Measurements from ENCODE around the gene NKIRAS2.
"Not testable (repeated sequence)": the region's sequence is repeated elsewhere in the genome, so short reads cannot be mapped to it uniquely, and the experiment has no call there.

Gene NKIRAS2

DNA sequence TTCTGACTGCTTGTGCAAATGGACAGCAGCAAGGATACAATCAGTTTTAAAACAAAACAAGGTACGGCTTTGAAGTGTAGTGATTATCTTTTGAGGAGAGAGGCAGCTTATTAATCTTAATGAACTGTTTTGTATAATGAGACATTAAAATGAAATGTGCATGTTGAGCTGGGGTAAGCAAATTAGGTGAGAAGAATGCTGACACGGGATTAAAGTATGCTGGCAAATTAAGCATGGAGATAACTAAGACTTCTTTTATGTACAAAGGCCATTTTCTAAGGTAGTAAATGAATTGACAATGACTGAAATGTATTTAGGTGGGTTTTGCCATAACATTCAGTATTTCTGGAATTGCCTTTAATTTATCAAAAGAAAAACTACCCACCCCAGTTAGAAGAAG, 21.4 kb upstream of the NKIRAS2 start:
- no peak for DNase-seq (ENCODE audit: low spot score)

DNA sequence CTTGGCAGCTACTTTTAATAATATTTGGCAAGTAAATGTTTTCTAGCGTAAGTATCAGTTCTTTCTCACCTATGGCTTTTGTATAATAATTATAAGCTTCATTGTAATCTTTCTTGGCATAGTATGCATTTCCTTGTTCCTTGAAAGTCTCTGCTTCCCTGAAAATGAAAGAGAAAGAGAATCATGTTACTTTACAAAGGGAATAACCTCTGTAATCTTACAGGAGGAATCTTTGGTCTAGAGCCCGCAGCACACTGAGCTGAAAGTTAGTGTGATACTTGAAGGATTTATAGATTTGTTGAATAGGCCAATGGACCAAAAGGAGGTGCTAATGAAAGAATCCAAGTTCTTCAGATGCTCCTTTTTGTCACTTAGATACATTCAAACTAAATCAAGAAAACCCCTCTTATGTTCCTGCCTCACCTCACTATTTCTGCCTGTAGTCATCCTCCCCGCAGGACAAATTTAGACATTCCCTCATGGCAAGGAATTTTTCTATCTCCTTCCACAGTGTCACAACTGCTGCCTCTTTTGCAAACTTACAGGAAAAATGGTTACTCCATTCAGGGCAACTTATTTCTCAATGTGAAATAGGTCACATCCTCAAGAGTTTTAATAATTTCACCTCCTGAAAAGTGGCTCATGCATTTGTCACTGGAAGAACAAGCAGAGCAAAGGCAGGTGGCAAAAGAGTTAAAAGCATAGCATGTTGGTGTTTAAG, 19.3 kb upstream of the NKIRAS2 start:
- no peak for DNase-seq (ENCODE audit: low spot score)

DNA sequence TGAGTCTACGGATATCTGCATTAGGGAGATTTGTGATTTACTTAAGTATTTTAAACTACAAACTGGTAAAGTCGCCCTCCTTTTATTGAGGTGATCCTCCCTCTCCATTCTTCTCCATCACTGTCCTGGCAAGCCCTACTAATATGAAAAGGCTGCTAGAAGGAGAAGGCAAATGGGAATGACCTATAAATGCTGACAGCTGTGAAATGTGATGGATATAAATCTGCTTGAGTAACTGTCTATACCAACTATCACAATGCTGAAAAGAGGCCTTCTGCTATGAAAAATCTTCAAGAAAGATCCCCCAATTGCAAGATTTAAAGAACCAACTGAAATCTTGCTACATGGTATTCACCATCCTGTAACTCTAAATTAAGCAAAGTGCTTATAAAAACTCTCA, 18.2 kb upstream of the NKIRAS2 start:
- no peak for DNase-seq (ENCODE audit: low spot score)

DNA sequence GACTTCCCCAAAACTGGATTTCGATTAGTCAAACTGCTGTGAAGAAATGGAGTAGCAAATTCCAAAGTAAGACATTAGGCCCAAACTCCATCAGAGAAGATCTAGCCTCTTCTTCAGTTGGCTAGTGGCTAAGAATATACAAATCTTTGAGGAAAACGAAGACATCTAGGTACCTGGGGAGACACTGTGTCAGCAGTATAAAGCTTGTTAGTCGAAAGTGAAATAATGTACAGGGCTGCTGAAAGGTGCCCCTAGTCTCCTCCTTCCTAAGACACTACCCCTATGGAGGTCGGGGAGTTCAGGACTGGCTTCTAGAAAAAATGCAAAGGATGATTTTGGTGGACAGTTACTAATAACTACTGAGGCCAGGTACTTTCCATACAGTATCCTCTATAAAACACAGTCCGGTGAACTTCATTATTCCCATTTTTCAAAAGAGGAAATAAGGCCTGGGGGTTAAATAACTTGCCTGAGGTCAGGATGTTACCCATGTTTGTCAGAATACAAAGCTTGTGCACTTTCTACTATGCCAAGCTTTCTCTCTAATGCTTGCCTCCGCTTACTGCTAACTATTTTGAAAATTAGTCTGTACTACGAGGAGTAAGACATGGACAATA, 17.6 kb upstream of the NKIRAS2 start:
- no peak for DNase-seq (ENCODE audit: low spot score)

DNA sequence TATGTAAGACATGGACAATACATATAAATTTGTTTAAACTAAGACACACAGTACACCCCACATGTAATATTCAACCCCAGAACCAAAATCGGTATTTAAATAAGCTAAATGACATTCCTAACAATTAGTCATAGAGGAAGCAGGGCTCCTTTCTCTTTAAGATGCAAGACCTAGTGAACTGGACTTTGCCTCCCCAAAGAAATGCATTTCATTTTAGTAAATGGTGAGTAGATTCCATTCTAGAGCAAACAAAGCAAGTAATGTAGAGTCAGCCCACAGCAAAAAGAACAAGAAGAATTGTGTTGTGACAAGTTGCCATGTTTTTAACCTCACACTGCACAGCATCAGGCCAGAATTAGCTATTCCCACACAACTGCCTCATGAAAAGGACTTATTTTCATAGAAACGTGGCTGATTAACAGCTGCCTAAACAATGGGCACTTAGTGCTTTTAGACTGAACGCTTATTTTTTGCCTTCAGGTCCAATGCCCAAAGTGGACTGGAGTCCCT, 17.0 kb upstream of the NKIRAS2 start:
- no peak for DNase-seq (ENCODE audit: low spot score)

DNA sequence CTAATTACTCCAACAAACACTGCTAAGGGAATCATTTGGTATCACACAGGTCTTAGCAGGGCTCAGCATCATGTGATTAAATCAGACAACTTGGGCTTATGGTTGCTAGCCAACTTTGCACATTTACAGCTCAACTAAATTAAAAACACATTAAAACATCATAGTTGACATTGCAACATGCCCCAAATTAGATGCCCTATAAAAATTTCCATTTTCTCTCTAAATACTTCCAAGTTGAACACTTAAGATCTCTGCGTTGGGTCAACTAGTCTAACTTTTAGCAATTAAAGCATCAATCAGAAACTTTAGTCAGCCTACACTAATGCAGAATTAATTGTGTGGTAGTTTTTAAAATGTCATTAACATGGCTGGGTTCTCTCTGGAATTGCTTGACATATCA, 14.7 kb upstream of the NKIRAS2 start:
- DNase-seq (ENCODE audit: low spot score), result no peak

DNA sequence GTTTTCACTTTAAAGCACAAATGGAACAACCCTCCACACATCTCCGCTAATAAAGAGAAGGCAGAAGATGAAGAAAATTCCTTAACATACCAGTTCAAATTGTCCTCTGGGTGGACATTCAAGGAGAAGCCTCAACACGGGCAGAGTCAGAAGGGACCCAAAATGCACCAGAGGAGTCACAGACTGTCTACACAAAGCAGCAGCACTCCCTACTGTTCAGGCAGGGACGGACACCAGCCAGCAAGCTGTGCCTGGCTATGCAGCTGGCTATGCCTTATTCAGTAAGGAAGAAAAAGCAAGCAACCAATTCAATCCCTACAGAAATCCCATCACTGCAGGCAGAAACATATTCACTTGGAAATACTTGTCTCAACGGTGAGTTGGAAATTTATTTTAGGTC, 10.7 kb upstream of the NKIRAS2 start:
- DNase-seq (ENCODE audit: low spot score), result no peak

DNA sequence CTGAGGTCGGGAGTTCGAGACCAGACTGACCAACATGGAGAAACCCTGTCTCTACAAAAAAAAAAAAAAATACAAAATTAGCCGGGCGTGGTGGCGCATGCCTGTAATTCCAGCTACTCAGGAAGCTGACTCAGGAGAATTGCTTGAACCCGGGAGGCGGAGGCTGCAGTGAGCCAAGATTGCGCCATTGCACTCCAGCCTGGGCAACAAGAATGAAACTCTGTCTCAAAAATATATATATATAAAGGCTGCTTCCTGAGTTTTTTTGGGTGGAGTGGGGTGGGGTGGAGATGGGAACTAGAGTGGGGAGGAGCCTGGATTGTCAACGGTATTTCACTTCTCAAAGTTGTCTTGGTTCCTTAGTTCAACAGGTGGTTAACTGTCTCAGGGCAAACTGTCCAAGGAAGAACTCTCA, 9.6 kb upstream of the NKIRAS2 start:
- not testable (repeated sequence) for DNase-seq (ENCODE audit: low spot score)

DNA sequence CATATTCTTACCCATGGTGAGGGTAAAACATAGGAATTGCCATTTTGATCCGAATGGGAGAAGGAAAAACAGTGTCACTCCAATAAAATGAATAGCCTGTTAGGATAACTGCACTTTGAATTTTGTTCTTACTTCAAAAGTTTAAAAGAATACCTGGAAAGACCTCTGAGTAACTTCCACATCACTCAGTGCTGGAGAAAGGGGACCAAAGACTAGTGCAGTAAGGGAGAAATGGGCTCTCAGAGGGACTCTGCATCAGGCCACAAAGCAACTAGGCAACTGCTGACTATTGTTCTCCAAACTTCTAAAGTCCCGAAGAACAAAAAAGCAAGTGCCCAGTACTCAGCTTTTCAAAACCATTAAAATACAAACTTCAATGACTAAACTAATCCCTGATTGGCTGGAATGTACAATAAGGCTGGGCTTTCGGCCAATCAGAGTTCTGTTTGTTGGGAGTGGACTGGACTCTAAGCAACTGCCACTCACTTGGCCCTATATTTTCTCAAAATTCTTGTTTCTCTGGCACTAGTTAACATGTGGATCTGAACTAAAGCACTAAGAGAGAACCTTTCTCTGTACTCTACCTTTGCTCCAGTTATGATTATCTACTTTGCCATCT, 8.9 kb upstream of the NKIRAS2 start:
- DNase-seq (ENCODE audit: low spot score), result peak; percentile 35

DNA sequence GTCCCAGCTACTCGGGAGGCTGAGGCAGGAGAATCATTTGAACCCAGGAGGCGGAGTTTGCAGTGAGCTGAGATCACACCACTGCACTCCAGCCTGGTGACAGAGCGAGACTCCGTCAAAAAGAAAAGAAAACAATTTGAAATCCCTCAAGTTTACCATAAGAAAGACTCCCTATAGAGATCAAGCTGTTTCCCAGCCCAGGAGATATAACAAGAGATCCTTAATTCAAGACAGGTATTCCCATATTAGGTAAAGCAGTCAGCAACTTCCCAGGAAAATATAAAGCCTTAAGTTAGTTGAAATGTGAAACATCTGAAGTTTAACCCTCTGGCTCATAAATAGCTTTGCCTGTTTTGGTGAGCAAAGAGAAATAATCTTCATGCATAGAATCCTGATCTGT, 7.5 kb upstream of the NKIRAS2 start:
- DNase-seq (ENCODE audit: low spot score), result not testable (repeated sequence)

DNA sequence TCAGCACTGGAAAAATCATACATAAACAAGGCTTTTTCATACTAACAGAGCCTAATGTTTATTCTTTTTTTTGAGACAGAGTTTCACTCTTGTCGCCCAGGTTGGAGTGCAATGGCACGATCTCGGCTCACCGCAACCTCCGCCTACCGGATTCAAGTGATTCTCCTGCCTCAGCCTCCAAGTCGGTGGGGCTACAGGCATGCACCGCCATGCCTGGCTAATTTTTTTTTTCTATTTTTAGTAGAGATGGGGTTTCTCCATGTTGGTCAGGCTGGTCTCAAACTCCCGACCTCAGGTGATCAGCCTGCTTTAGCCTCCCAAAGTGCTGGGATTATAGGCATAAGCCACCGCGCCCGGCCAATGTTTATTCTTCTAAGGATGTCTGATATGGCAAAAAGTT, 6.2 kb upstream of the NKIRAS2 start:
- not testable (repeated sequence) for DNase-seq (ENCODE audit: low spot score)

DNA sequence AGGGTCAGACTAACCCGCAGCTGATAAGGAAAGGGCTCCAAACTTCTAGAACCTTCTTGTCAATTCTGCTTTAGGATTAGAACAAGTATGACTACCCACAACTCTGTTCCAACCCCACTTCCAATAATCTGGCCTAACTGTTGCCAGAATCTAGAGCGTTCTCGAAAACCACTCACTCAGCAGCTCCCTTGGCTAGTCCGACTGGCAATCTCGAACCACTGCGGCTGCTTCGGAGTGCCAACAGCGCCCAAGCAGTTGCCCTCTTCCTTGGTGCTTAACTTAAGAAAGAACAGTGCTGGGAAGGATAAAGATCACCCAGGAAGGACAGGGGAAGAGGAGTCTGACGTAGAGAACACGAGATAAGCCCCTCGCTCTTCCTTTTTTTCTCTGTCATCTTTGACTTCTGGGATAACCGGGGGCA, 3.5 kb upstream of the NKIRAS2 start:
- DNase-seq (ENCODE audit: low spot score), result peak; percentile 38

DNA sequence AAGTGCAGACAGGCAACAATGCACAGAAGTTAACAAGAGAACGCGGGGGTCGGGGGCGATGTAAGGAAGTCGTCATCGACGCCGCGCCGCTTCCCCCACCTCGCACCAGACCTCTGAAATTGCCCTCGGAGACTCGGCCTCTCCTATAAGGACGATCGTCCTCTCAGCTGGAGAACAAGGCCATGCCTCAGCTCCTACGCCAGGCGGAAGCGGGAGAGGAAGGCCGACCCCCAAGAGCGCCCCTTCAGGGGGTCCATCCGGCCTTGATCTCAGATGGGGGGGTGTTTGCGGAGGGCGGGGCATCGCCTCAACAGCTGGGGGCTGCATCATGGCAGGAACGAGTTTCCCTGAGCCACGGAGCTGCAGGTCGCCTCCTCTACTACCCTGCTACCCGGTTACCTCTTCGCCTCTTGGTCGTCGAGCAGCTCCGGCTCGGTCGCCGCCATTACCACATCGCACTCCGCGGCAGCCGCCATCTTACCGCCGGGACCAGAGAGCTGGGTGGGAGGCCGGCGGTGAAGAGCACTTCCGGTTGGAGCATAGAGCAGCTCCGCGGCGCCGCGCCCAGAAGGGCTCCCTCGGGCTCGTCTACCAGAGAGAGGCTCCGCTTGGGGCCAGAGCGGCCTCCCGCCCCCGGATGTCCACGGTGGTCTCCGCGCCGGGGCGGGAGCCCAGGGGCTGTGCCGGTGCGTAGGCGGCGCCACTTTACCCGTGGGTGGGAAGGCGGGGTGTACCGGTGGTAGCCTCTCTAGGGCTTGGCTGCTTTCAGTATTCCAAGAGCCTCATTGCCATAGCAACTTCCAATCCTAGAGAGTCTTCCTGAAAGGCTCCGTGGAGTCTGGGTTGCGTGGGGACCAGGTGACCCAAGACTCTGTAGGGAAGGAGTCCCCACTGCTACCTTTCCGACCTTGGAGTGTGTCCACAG, 2.7 kb upstream of the NKIRAS2 start, which contains the start of gene DNAJC7:
DNAJC7 (minus strand) TSS at position 499 of the 925 bp plus-strand sequence; CDS start at position 476, 23 bp downstream.
- DNase-seq (ENCODE audit: low spot score), result peak; percentile 93

DNA sequence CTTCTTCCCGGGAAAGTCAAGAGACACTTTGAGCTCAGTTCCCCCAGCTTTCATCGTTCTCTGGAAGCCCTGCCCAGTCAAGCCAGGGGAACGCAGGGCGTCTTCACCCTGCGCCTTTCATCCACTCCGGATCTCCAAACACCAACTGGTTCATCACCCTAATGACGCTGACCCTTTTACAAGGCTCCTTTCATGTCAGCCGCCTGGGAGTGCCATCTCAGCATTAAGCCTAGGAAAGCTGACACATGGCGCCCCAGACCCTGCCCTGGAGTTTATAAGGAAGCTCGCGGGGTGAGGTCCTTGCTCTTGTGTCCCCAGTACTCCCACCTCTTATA, 2.1 kb upstream of the NKIRAS2 start:
- DNase-seq (ENCODE audit: low spot score), result no peak

DNA sequence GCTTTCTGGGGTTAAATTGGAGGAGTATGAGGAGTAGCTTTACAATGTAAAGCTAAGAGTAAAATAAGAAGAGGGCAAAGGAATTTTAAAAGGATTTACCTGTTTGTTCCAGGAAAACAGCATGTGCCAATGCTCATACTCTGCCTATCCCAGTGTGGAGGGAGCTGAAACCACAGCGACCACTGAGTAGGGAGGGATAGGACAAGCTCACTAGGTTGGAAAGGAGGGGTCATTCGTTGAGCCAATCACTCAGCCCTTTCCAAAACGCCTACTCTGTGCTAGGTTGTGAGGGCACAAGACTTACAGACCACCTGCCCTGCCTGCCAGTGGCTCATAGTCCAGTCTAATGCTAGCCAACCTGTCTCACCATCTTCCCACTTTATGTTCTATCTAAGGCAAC, 1.6 kb upstream of the NKIRAS2 start:
- DNase-seq (ENCODE audit: low spot score), result no peak

DNA sequence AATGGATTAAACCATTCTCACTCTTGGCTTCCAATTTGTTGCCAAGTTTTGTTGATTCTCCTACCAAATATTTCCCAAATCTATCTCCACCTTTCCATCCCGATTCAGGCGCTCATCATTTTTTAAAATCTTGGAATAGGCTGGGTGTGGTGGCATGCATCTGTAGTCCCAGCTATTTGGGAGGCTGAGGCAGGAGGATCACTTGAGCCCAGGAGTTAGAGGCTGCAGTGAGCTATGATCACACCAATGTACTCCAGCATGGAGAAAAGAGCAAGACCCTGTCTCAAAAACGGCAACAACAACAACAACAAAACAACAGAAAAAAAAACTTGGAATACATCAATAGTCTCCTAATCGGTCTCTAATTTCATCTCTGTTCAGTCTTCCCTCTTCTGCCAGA, 902 bp upstream of the NKIRAS2 start:
- no peak for DNase-seq (ENCODE audit: low spot score)

DNA sequence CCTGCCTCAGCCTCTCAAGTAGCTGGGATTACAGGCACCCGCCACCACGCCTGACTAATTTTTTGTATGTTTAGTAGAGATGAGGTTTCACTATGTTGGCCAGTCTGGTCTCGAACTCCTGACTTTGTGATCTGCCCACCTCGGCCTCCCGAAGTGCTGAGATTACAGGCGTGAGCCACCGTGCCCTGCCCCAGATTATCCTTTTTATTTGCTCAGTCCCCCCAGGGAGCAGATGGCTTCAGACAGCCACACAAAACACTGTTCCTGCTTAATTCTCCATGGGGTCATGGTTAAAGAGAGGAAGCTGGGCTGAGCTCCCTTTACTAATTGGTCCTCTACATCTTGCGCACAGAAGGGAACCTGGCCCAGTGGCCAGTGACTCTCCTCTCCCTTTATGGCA, 955 bp downstream of the NKIRAS2 start:
- not testable (repeated sequence) for DNase-seq (ENCODE audit: low spot score)

DNA sequence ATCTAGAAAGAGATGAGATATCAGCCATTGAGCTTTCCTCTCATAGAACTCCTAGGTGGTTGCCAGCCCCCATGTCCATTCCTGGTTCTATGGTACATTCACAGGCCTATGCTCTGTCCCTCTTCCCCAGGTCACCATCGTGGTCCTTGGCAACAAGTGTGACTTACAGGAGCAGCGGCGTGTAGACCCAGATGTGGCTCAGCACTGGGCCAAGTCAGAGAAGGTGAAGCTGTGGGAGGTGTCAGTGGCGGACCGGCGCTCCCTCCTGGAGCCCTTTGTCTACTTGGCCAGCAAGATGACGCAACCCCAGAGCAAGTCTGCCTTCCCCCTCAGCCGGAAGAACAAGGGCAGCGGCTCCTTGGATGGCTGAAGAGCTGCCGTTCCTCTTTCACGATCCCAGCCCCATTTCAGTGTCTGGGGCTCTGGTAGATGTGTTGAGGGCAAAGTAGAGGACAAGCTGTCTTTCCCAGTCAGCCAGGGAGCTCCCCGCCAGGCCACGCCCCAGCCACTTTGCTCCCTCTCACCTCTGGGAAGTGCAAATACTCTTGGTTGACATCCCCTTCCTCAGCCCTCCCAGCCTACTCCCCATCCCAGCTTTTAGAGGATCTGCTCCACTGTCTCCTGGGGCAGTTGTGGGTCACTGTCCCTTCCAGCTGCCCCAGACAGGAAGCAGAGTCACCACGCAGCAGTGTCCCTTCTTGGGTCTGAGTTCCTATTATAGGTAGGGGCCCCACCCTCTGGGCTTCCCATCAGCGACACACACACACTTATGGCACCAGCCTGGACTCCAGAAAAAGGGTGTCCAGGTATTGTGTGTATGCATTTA, 3.8 kb downstream of the NKIRAS2 start:
- no peak for DNase-seq (ENCODE audit: low spot score)

DNA sequence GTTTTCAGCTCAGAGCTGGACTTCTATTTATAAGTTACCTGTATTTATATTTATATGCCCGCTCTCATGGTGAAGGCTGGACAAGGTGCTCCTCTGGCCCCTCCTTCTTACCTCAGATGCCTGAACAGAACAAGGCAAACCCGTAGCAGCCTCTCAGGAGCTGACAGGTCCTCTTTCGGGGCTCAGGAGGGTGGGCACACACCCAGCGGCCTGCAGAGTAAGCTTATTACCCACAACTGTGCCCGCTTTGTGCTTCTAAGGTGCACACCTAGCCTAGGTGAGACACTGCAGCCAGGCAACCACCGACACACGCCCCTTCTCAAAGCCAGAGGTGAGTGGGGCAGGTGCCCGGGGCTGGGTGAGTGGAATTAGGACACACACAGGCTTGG, 5.3 kb downstream of the NKIRAS2 start:
- no peak for DNase-seq (ENCODE audit: low spot score)

DNA sequence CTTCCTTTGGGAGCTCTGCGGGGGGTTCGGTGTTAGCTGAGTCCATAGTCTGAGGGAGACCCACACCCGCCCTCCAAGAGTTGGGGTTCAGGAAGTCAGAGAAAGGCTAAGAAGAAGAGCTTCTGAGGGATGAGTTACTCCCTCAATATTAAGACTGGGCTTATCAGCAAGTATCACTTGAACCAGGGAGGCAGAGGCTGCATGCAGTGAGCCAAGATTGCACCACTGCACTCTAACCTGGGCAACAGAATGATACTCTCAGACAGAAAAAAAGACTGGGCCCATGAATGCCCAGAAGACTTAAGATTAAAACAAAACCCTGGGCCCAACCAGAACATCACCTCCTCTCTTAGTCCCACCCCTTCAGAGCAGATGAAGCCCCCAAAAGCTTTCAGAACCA, 6.0 kb downstream of the NKIRAS2 start:
- no peak for DNase-seq (ENCODE audit: low spot score)

DNA sequence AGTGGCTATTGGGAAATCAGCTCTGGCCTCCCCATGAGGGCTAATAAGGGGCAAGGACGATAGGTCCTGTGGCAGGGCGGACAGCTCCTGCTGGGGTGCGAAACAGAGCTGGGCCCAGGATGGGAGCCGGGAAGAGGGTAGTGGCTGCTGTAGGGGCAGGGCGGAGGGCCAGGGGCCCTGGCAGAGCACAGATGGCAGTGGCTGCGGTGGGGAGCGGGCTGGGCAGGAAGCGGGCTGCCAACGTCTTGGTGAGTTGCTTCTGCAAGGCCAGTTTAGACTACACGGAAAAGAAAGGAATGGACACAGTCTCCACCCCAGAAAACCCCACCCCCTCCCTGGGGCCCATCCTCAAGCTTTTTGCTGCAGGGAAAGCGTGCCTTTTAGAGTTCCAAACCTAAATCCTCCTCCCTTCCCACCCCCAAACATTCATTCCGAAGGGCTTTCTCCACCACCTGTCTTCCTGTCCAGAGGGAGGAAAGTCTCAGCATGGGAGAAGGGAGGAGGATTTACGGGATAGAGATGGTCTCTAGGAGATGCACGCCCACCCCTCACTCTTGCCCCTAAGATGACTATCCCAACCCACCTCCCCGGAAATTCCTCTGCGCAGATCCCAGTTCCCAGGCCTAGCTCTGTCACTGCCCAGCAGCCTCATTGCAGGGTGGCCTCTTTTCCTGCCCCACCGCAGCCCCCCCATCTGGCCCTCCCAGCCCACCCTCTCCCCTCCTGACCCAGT, 7.1 kb downstream of the NKIRAS2 start:
- DNase-seq (ENCODE audit: low spot score), result no peak

Data from NAMALWA (cell line).